GM19455 (cell line): ENCODE data around the gene CCNA1.

Experiments used
- ATAC-seq: cut with Tn5 transposase; IDR thresholded peaks from one replicate; pipeline ENCODE4 v1.9.1; 2021; ENCODE audit not compliant: unreplicated experiment

CCNA1 gene

DNA sequence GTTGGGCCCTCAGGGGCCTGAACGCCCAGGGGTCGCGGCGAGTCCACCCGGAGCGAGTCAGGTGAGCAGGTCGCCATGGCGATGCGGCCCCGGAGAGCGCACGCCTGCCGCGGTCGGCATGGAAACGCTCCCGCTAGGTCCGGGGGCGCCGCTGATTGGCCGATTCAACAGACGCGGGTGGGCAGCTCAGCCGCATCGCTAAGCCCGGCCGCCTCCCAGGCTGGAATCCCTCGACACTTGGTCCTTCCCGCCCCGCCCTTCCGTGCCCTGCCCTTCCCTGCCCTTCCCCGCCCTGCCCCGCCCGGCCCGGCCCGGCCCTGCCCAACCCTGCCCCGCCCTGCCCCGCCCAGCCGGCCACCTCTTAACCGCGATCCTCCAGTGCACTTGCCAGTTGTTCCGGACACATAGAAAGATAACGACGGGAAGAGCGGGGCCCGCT is at the start of gene CCNA1:
CCNA1 (plus strand) TSS at position 390 of the 439 bp plus-strand sequence. CDS start 562 bp downstream, outside the sequence.
- no peak for ATAC-seq

DNA sequence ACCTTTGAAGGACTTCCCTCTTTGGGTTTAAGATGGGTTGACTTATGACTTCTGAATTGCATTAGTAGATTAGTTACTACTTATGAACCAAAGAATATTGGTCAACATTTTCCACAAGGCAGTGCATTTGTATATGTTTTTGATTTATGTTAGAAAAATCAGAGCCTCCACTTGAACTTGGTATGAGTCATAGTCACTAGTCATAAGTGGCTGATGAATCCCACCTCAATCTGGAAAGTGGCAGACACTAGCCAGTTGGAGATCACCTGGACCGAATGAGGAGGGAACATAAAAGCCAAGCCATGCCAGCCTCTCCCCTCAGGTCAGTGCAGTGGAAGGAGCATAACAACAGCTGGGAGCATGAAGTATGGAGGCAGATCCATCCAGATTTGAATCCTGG is 46.8 kb upstream of the CCNA1 start:
- no peak for ATAC-seq

DNA sequence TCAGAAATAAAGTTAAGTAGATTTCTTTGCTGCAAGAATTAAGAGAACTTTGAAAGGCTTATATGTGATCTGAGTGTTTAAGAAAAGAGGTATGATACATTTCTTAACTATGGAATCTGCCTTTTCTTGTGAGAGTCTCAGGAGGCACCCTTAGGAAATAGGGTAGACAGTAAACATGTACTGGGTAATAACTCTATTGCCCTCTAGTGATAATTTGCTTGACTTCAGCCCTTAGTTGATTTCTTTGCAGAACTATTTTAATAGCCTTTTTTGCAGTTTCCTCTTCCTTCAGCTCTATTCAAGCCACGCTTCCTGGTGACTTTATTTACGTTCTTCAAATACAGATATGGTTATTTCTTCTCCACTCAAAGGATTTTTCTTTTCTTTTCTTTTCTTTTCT is 37.0 kb upstream of the CCNA1 start:
- ATAC-seq, result no peak

DNA sequence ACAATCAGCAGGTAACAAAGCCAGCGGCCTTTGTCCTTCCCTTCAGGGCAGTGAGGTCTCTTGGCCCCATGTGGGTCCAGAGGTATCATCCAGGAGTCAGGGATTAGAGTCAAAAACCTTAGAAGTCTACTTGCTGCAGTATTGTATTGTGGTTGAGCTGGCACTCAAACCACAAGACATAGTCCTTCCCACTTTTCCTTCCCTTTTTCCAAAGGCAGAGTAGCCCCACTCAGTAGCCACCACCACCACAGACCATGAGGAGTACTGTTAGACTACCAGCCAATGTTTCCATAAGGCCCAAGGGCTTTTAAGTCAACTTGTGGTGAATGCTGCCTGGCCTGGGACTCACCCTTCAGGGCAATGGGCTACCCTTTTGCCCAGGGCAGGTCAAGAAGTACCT is 27.1 kb upstream of the CCNA1 start:
- ATAC-seq, result no peak

DNA sequence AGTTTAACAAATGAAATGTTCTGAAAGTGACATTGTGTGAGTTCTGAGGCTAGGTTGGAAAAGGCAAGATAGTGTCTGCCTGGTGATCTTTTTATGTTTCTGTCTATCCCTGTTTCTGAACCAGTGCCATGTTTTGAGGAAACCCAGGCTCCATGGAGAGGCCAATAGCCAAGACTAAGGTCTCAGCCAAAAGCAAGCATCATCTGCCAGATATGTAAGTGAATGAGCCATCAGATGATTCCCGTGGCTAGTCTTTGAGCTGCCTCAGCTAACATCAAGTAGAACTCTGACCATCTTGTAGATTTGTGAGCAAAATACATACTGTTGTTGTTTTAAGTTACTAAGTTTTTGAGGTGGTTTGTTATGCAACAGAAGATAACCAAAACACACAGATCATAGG is 19.6 kb upstream of the CCNA1 start:
- no peak for ATAC-seq

DNA sequence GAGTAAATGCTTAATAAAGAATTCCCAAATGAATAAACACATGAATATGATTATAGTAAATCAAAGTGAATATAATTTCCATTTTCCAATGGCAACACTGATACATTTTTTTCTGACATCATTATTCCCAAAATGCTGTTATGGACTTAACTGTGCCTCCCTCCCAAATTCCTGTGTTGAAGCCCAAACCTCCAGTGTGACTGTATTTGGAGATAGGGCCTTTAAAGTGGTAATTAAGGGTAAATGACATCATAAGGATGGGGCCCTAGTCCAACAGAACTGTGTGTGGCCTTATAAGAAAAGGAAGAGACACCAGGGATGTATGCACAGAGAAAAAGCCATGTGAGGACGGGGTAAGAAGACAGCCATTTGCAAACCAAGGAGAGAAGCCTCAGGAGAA is 19.1 kb upstream of the CCNA1 start:
- no peak for ATAC-seq

DNA sequence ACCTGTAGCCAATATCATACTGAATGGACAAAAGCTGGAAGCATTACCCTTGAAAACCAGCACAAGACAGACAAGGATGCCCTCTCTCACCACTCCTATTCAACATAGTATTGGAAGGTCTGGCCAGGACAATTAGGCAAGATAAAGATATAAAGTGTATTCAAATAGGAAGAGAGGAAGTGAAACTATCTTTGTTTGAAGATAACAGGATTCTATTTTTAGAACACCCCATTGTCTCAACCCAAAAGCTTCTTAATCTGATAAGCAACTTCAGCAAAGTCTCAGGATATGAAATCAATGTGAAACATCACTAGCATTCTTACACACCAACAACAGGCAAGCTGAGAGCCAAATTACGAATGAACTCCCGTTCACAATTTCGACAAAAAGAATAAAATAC is 17.8 kb upstream of the CCNA1 start:
- ATAC-seq, result no peak

DNA sequence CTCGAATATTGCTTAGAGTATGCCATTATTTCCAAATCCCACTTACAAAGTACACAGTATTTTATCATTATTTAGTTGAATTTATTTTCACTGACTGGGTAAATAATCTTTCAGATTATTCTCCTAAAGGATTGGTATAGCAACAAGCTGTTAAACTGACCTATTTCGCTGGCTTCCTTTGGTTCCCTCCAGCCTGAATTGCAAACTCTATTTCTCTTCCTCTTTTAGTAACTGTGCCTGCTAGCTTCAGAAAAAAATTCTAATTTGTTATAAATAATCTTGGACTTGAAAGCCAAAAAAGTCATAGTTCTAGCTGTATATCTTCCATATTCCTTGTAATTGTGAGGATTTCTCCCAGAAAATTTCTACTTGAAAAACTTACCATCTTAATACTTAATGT is 15.0 kb upstream of the CCNA1 start:
- no peak for ATAC-seq

DNA sequence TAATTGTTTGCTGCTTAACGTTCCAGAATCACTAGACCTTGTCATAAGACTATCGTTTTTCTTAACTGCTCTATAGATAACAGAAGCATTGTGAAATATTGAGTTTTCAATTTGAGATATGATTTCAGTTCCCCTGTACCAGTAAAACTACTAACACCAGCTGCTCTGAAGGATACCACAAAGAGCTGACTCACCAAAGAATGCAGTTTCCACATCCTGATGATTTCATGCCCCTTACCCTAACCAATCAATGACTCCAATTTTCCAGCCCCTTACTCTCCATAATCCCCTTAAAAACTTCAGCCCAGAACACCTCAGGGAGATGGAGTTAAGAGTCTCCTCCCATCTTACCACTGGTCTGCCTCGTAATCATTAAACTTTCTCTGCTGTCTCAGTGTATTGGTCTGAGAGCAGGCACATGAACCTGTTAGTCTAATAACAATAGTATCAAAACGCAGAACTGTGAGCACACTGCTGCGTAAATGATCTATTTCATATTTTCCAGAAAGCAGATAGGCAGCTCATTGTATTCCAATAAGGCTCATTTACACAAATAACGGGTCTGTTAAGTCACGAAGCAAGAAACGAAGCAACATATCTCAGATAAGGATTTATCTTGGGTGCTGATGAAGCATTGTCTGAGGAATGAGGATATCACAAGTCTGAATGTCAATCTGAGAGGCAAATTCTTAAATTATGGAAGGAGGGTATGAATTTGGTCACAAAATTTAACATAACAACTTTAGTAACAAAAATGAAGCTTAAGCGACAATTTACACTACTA is 14.1 kb upstream of the CCNA1 start:
- peak; percentile 57 for ATAC-seq

DNA sequence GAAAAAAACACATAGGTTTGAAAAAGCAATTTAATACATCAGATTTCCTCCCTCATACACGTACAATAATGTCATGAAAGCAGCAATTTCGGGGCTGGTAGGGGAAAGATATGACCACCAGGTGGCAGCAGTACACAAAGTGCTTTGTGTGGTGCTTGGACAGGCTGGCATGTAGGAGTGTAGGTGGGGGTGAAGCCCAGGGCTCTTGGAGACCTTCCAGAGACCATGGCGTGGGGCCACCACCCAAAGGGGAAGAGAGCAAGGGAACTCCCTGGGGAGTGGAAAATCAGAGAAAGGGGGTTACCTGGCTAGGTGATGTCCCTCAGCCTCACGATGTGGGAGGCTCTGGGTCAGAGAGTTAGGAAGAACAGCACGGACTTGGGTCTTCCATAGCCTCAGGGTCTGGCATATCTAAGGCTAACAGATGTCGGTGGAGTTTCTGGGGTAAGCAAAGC is 11.8 kb upstream of the CCNA1 start:
- peak; percentile 82 for ATAC-seq

DNA sequence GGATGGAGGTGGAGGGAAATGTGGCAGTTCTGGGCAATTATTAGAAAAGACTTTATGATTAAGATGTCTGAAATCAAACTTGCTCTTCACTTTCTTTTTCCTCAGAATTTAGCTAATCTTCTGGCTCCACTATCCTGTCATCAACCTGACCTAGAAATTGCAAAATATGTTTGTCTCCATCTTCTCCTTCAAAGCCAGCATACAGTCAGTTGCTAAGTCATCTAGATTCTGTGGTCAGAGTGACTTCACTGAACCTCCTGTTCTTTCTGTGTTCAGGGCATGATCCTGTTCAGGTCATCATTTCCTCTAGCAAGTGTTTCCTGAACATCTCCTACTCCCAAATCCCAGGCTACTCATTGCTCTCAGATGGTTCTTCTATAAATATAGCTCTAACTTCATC is 10.8 kb upstream of the CCNA1 start:
- no peak for ATAC-seq

DNA sequence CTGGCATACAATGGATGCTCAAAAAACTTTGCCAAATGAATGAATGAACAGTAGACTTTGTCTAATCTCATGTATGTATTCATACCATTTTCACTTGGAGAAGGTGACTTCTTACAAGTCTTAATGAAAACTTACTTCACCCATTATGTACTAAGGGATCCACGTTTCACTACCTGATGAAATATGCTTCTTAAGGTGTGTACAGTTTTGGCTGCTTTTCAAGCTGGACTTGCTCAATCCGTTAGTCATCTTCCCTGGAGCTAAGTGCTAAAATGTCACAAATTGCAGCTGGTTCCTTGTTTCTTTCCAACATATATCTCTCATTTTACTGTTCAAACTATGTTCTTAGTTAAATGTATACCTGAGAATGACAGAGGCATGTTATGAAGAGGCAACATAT is 4.2 kb upstream of the CCNA1 start:
- ATAC-seq, result no peak

DNA sequence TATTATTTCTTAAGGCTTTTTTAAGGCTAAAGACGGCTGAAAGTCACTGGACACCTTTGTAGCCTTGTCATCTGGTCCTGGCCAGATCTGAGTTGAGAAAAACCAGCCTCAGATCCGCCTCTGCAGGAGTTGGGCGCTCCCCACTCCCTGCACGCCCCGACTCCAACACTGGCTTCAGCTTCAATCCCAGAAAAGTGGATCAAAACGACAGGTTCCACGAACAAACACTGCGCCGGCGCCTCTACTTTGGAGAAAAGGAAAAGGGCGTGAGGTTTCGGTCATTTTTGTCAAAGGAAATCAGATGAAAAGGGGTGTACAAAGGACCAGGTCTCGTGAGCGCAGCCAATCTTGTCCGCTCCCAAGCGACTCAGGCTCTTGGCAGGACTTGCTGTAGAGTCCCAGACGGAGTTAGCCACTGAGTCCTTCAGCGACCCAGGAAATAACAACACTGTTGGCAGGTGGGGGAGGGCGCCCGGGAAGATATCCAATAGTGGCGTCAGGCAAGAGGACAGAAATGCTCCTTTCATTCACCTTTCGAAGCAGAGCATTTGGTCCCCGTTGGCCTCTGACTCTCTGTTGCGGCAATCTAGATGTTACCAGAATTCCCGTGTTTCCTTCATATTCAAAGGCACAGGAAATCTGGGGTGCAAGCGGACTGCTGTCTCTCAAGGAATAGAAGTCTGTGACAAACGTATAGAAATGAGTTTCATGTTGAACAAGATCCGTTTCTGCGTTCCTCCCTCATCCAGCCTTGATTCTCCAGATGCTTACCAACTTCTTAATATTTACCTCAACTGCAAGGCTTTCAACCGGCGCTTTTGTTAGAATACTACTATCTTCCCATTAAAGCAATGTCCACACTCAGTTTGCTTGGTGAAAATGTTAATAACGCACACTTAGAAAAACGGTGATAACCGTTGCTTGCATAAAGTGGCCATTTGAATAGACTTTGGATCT is 1.8 kb upstream of the CCNA1 start:
- no peak for ATAC-seq

DNA sequence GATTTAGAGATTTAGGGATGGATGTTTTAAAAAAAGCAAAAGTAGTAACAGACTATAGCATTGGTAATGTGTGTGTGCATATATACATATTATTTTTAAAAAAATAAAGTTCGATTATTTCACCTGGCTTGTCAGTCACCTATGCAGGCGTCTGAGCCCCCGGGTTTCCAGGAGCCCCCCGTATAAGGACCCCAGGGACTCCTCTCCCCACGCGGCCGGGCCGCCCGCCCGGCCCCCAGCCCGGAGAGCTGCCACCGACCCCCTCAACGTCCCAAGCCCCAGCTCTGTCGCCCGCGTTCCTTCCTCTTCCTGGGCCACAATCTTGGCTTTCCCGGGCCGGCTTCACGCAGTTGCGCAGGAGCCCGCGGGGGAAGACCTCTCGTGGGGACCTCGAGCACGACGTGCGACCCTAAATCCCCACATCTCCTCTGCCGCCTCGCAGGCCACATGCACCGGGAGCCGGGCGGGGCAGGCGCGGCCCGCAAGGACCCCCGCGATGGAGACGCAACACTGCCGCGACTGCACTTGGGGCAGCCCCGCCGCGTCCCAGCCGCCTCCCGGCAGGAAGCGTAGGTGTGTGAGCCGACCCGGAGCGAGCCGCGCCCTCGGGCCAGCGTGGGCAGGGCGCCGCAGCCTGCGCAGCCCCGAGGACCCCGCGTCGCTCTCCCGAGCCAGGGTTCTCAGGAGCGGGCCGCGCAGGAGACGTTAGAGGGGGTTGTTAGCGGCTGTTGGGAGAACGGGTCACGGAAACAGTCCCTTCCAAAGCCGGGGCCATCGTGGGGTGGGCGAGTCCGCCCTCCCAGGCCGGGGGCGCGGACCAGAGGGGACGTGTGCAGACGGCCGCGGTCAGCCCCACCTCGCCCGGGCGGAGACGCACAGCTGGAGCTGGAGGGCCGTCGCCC is 840 bp upstream of the CCNA1 start:
- no peak for ATAC-seq

DNA sequence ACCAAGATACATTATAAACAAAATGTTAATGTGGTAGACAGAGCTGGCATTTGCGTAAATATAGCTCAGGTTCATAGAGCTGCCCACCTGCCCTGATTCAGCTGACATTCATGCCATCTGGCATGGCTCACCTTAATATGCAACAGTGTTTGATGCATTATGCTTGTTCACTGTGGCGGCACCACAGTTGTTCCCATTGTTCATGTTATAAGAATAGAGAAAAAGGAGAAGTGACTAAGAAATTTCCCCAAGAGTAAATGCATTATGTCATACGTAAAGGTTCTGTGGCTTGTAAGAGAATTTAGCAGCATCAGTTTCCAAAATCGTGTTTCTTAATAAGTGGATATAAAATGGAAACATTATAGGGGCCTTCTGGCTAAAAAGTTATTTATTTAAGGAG is 4.5 kb downstream of the CCNA1 start:
- ATAC-seq, result no peak

DNA sequence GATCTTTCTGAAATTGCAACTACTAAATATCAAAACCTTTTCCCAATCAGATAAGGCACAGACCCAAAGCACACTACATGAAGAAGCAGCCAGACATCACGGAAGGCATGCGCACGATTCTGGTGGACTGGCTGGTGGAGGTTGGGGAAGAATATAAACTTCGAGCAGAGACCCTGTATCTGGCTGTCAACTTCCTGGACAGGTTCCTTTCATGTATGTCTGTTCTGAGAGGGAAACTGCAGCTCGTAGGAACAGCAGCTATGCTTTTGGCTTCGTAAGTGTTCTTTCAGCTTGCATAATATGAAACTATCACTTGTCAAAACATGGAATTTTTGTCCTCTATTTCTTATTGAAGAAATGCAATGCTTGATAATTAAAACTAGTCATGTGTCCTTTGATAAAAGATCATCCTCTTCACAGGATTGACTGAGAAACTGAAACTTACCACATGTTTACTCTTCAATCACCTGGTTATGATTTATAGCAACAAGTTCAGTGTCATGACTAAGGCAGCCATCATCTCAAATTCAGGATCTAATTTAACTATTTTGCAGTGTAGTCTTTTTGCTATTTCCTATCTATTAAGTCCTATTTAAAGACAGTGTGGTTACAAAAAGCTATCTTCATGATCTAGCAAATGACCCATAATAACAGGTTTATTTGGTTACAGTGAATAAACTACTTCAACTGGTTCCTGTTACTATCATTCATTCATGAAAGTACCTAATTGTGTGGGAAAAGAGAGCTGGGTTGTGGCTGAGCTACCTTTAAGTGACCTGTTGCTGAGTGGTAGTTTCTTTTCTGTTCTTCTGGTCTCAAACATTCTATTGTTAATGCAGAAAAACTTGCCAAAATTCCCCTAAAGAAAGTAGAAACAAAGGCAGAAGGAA is 6.5 kb downstream of the CCNA1 start:
- no peak for ATAC-seq

DNA sequence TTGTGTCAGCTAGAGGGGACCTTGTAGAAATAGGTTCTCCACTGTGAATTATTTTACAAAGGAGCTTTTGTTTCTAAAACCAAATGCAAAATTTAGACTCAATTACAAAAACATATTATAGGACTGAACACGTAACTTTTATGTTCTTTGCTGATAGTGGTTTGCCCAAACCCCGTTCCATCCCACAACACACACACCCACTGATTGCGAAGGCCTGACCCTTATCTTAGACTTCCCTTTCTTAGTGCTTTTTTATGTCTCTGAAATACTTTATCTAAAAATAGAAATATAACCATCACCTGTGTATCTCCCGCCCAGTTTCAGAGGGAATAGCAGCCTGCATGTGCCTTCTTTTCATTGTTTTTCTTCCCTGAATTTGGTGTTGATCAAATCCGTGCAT is 13.0 kb downstream of the CCNA1 start:
- ATAC-seq, result no peak

DNA sequence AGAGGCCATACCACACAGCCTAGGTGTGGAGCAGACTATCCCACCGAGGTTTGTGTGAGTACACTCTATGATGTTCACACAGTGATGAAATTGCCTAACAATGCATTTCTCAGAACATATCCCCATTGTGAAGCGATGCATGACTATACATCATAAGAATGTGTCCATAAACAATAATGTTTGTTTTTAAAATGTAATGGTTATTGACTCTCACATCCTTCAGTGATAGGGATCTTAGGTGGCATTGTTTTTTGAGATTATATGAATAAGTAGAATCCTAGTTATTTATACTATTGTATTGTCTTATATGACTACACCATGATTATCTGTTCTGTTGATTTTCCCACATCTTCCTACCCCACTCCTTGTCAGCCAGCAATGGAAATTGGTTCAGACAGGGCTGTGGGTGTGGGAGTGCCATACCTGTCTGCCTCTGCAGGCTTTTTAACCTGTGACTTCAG is 13.6 kb downstream of the CCNA1 start:
- no peak for ATAC-seq

DNA sequence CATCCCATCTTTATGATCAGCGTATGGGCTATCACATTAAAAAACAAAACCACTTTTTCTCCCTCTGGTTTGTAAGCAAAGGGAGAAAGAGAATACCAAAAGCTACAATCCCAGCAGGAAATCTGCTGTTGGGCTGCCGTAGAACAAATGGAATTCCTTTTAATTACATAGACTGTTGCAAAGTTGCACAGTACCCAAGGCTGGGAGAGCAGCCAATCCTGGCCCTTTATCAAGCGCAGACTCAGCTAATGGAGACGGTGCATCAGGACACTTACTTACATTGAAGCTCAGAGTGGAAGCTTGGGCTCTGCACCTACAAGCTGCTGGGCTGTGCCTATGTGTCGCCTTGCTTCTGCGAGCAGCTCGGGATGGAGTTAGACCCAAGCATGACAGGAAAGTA is 15.2 kb downstream of the CCNA1 start:
- no peak for ATAC-seq

DNA sequence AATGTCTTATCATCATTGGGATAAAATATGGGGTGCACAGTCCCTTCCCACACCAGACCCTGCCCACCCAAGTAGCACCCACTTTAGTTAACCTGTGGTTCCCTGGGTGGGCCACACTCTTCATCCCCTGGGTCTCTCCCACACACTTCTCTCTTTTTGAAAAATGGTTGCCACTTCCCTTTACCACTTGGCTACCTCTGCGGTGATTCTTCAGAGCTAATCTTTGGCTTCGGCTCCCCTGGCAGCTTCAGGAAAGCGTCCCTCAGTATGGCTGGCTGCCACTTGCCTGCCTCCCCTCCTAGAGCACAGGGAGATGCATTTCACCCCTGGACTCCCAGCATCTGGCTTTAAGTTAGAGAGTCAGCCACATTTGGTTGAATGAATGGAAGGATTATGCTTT is 18.2 kb downstream of the CCNA1 start:
- no peak for ATAC-seq
